Osteocyte (in vitro differentiated cells): ENCODE measurements around the gene RTN4RL1. TPM values are rescaled to one million over a fixed set of nuclear protein-coding genes. Genes with fewer than 3 reads are reported as not detected.

Experiments used
- DNase-seq: peaks from one replicate; pipeline ENCODE4 v3.0.0; 2021; ENCODE audit warnings: mixed read lengths; ENCODE audit not compliant: unreplicated experiment; ENCODE audit errors: extremely low spot score
- H3K27ac Mint-ChIP-seq: one replicate; pipeline ENCODE4 v1.8.0; 2021; ENCODE audit warnings: mild to moderate bottlenecking, mixed read lengths; ENCODE audit not compliant: unreplicated experiment
- H3K27me3 Mint-ChIP-seq: one replicate; pipeline ENCODE4 v1.8.0; 2021; ENCODE audit warnings: mixed read lengths; ENCODE audit not compliant: unreplicated experiment
- H3K36me3 Mint-ChIP-seq: one replicate; pipeline ENCODE4 v1.8.0; 2021; ENCODE audit warnings: mixed read lengths; ENCODE audit not compliant: unreplicated experiment
- H3K4me1 Mint-ChIP-seq: one replicate; pipeline ENCODE4 v1.8.0; 2021; ENCODE audit warnings: mixed read lengths; ENCODE audit not compliant: unreplicated experiment
- H3K4me3 Mint-ChIP-seq: one replicate; pipeline ENCODE4 v1.8.0; 2021; ENCODE audit warnings: mild to moderate bottlenecking, moderate library complexity, mixed read lengths; ENCODE audit not compliant: unreplicated experiment
- H3K9me3 Mint-ChIP-seq: one replicate; pipeline ENCODE4 v1.8.0; 2021; ENCODE audit warnings: mixed read lengths; ENCODE audit not compliant: unreplicated experiment
- CTCF ChIP-seq: fragments of 200-600 bp; sonication (generic); IDR thresholded peaks from 2 replicates; pipeline ENCODE4 v1.5.0; 2021; ENCODE audit warnings: antibody characterized with exemption, mild to moderate bottlenecking, moderate library complexity
- total RNA-seq: library from RNA; stranded (reverse); gene quantifications from 2 replicates; pipeline ENCODE4 v1.2.1, GENCODE V29; 2021

RTN4RL1 gene
- total RNA-seq, 1 donor from 2014 or later, result 3.7 TPM

GRCh38 chr17:1997289-1997926, 27.7 kb downstream of the RTN4RL1 start:
- DNase-seq, result no peak
- Mint-ChIP-seq H3K9me3 (no peaks in the 10 kb centered on the region), H3K4me1 (peaks cover 28% of the 10 kb centered on the region), H3K4me3 (no peak overlapping the region), H3K36me3 (no peaks in the 10 kb centered on the region), H3K27ac (no peak overlapping the region), H3K27me3 (peaks cover 3% of the 10 kb centered on the region)
- TF ChIP-seq CTCF, result no peak

GRCh38 chr17:1996800-1997288, 28.3 kb downstream of the RTN4RL1 start:
- Mint-ChIP-seq H3K4me1 (peaks cover 25% of the 10 kb centered on the region), H3K27ac (no peak overlapping the region), H3K9me3 (no peaks in the 10 kb centered on the region), H3K4me3 (no peak overlapping the region), H3K36me3 (no peaks in the 10 kb centered on the region), H3K27me3 (peaks cover 3% of the 10 kb centered on the region)
- TF ChIP-seq CTCF, result no peak
- DNase-seq, result no peak

- H3K4me3 Mint-ChIP-seq, result no peak overlapping the region
- peaks cover 25% of the 10 kb centered on the region for H3K4me1 Mint-ChIP-seq
- DNase-seq, result no peak
- TF ChIP-seq CTCF, result no peak
- H3K27ac Mint-ChIP-seq, result no peak overlapping the region
- no peaks in the 10 kb centered on the region for H3K36me3 Mint-ChIP-seq
- peaks cover 3% of the 10 kb centered on the region for H3K27me3 Mint-ChIP-seq
- no peaks in the 10 kb centered on the region for H3K9me3 Mint-ChIP-seq
Observed at GRCh38 chr17:1995907-1996799, 29.0 kb downstream of the RTN4RL1 start.

- Mint-ChIP-seq H3K9me3 (no peaks in the 10 kb centered on the region), H3K36me3 (no peaks in the 10 kb centered on the region), H3K4me3 (no peak overlapping the region), H3K4me1 (peaks cover 25% of the 10 kb centered on the region), H3K27me3 (peaks cover 3% of the 10 kb centered on the region), H3K27ac (no peak overlapping the region)
- no peak for TF ChIP-seq CTCF
- no peak for DNase-seq
Observed at GRCh38 chr17:1995321-1995892, 29.7 kb downstream of the RTN4RL1 start.

GRCh38 chr17:1994707-1995106, 30.4 kb downstream of the RTN4RL1 start:
- Mint-ChIP-seq H3K27me3 (peaks cover 3% of the 10 kb centered on the region), H3K27ac (no peak overlapping the region), H3K9me3 (no peaks in the 10 kb centered on the region), H3K4me3 (no peak overlapping the region), H3K36me3 (no peaks in the 10 kb centered on the region), H3K4me1 (peaks cover 19% of the 10 kb centered on the region)
- TF ChIP-seq CTCF, result no peak
- no peak for DNase-seq
